PC-3 (cell line): Measurements from ENCODE around the gene TENT5C.

Source experiments
- EZH2 ChIP-seq: fragments of 300-600 bp; sonication (generic); IDR thresholded peaks from one replicate; pipeline ENCODE4 v1.6.1; 2017; ENCODE audit warnings: antibody characterized with exemption, mild to moderate bottlenecking, low read length; ENCODE audit not compliant: unreplicated experiment
- TF ChIP-seq, protein P1 (sequence below): fragments of 300-600 bp; sonication (generic); conservative IDR thresholded peaks from 2 replicates; pipeline ENCODE4 v1.5.1; 2017; ENCODE audit warnings: antibody characterized with exemption, low read depth, mild to moderate bottlenecking, low read length

GRCh38 chr1:117645343-117645742, 39.5 kb downstream of the TENT5C start:
- TF ChIP-seq, protein P1, sequence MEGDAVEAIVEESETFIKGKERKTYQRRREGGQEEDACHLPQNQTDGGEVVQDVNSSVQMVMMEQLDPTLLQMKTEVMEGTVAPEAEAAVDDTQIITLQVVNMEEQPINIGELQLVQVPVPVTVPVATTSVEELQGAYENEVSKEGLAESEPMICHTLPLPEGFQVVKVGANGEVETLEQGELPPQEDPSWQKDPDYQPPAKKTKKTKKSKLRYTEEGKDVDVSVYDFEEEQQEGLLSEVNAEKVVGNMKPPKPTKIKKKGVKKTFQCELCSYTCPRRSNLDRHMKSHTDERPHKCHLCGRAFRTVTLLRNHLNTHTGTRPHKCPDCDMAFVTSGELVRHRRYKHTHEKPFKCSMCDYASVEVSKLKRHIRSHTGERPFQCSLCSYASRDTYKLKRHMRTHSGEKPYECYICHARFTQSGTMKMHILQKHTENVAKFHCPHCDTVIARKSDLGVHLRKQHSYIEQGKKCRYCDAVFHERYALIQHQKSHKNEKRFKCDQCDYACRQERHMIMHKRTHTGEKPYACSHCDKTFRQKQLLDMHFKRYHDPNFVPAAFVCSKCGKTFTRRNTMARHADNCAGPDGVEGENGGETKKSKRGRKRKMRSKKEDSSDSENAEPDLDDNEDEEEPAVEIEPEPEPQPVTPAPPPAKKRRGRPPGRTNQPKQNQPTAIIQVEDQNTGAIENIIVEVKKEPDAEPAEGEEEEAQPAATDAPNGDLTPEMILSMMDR = no peak
- no peak for TF ChIP-seq EZH2
